Stimulated activated CD4-positive, alpha-beta T cell treated with anti-CD3 and anti-CD28 coated beads, Interleukin-4, amount 100 ng/mL, for 48 hours (primary cell): Measurements from ENCODE around the gene SPECC1L.

Experiments used
- DNase-seq, 2 donors: peaks; one replicate each; pipeline ENCODE4 v3.0.0-alpha.2; 2020; ENCODE audit warnings: low read depth in 2 of 2

SPECC1L gene

DNA sequence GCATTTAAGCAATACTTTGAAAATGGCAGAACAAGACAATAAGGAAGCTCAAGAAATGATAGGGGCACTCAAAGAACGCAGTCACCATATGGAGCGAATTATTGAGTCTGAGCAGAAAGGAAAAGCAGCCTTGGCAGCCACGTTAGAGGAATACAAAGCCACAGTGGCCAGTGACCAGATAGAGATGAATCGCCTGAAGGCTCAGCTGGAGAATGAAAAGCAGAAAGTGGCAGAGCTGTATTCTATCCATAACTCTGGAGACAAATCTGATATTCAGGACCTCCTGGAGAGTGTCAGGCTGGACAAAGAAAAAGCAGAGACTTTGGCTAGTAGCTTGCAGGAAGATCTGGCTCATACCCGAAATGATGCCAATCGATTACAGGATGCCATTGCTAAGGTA, 51.9 kb downstream of the SPECC1L start:
- no peak for DNase-seq

GRCh38 chr22:24323233-24323632, 52.6 kb downstream of the SPECC1L start:
- no peak for DNase-seq

DNA sequence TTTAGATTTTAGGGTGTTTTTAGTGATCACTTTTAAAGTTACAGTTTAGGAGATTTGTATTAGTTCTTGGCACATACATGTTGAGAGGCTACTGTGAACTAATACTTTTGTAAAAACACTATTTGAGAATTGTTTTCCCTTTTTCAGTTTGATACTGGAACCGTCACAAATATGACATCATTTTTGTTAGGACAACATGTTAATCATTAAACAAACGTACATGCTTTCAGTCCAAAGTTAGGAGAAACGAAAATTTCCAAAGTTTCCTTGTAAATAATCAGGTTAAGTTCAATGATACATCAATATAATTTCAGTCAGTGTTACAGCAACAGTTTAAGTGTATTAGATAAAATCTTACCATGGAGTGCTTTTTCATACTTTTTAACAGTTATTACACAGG, 53.1 kb downstream of the SPECC1L start:
- DNase-seq = no peak

DNA sequence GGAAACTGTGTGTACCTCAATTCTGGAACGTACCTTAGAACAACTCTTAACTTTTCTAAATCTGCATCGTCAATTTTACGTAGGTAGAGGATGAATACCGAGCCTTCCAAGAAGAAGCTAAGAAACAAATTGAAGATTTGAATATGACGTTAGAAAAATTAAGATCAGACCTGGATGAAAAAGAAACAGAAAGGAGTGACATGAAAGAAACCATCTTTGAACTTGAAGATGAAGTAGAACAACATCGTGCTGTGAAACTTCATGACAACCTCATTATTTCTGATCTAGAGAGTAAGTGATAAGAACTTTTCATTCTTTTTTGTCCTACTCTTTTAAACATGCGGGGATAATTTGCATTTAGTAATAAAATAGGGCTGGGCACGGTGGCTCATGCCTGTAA, 53.5 kb downstream of the SPECC1L start:
- no peak for DNase-seq

GRCh38 chr22:24325105-24325757, 54.6 kb downstream of the SPECC1L start:
- no peak for DNase-seq

DNA sequence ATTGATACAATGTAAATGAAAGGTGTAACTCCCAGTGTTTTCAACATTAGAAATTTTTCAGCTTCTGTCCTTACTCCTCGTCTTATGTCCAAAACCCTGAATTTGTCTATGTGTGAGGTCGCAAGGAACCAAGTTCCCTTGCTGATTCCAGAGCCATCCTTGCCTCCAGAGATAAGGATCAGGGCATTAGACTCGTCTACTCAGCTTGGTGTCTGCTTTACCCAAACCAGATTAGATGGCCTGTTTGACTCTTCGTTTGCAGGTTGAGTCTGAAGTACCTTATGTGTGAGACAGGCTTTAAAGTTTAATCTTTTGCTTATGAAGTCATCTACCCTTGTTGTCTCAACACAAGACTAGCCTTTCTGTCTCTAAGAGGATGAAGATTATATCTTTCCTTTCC, 55.6 kb downstream of the SPECC1L start:
- no peak for DNase-seq

GRCh38 chr22:24327832-24328231, 57.2 kb downstream of the SPECC1L start:
- no peak for DNase-seq

DNA sequence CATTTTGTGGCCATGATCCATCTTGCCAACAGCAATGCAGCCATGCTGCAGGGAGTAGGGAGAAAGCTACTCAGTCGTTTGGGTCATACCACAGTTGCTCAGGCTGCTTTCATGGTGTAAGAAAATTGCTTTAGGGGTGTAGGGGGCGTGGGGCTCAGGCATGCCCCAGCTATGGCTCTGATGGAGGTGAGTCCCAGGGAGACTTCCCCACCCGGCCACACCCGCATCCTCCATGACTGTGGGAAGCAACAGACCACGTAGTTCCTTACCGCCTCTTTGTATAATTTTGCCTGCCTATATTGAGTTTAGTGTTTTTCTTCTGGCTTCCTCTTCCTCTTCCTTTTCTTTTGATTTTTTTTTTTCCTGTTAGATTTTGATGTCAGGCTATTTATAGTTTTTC, 58.8 kb downstream of the SPECC1L start:
- DNase-seq = no peak

GRCh38 chr22:24330636-24331035, 60.0 kb downstream of the SPECC1L start:
- no peak for DNase-seq

DNA sequence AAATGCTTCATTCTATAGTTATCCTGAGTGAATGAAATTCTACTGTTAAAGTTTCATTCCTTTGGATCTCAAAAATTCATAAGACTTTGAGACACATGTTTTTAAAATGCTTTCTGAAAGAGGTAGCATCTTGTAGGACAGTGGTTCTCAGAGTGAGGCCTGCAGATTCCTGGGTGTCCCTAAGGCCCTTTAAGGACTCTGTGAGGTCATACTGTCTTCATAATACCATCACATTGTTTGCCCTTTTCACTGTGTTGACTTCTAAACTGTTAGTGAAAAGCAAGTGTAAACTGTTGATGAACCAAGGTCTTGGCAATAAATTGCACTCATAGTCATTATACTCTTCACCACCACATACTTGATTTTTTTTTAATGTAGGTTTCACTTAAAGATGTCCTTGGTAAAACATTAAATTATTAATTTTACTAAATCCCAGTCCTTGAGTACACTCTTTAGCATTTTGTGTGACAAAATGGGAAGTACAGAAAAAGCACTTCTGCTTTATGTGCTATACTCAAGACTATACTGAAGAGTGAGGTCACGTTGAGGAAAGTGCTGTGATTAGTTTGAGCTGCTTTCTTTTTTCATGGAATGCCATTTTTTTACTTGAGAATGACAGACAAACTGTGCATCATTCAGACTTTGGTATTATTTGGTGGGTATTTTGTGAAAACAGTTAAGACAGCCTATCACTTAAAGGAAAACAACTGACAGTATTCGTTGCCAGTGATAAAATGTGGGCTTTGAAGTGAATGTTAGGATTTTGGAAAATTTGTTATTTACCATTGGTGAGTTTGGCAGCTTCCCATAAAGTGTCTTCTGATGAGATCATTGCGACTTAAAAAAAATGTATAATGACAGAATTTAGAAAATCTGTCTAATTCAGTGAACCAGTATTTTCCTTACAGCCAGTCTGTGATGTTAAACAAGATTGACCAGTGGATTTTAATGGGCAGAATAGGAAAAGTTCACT, 61.1 kb downstream of the SPECC1L start:
- no peak for DNase-seq

- DNase-seq = no peak
Observed at GRCh38 chr22:24333301-24333700, 62.7 kb downstream of the SPECC1L start.

DNA sequence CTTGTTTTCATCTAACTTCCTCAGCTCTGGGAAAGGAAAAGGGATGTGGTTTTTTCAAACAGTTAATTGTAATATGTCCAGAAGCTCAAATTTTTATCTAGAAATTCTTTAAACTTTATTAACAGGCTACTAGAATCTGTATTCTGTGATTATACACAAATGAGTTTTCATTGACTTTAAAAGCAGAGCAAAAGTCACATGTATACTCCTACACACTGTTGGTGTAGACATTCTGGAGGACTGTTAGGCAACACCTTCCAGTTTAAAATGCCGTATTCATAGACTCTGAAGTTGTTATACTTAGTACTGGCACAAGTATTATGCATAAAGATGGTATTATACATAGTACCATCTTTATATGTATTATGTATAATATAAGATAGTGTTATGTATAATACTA, 64.9 kb downstream of the SPECC1L start:
- DNase-seq = no peak

DNA sequence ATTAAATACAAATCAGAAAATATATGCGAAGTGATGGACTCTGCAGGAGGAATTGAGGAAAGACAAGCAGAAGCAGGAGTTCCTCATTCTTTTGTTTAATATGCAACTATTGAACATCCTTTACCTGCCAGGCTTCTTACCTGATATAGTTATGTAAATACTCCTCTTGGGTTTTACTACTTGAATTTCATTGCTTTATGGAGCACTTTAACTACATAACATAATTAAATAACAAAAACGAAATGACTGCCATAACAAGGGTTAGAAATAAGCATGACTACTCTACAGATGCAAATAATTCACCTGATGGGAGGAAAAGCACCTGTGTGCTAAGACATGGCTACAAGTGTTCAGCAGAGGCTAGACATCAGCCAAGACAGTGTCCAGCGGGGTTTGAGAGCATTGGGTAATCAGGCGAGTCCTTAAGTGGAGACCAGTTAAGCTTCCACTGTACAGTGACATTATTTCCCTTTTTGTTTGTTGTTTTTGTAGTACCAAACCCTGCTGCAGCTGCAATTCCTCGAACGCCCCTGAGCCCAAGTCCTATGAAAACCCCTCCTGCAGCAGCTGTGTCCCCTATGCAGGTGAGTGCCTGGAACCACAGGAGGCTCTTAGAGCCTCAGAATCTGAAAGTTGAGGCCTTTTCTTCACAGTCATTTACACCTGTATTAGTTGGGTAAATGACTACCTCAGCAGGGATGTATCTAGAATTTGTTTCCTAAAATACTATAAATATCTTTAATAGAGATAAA, 67.4 kb downstream of the SPECC1L start:
- no peak for DNase-seq

GRCh38 chr22:24338726-24339451, 68.3 kb downstream of the SPECC1L start:
- DNase-seq = no peak

DNA sequence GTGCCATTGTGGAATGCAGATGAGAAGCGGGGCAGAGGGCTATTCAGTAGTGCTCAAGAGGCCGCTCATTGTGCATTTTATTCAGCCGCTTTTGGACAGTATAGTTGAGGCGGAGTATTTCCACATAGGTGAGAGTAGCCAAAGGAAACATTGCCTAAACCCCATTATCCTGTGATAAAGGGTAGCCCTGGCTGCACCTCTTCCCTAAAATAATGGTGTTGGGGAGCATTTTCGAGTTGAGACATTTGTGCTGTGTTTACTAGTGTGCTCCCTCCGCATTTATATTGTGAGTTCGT, 68.8 kb downstream of the SPECC1L start:
- no peak for DNase-seq

GRCh38 chr22:24341627-24342026, 71.0 kb downstream of the SPECC1L start:
- no peak for DNase-seq

- DNase-seq = no peak
Observed at GRCh38 chr22:24350627-24351026, 80.0 kb downstream of the SPECC1L start.

- no peak for DNase-seq
Observed at GRCh38 chr22:24353121-24353520, 82.5 kb downstream of the SPECC1L start.

DNA sequence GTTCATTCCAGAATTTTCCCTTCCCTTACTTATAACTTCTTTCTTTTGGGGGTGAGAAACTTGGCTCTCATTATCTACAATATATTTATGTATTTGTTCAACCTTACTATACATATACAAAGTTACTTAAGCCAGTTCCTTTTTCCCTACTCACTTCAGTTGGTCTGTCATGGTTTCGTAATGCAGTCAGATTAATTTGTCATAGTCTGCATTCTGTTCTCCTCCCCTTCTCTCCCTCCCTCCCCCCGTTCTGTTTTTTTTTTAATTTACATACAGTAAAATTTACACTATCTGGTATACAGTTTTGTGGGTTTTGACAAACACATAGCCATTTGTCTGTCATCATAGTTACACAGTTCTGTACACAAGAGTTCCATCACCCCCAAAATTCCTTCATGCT, 84.9 kb downstream of the SPECC1L start:
- no peak for DNase-seq

DNA sequence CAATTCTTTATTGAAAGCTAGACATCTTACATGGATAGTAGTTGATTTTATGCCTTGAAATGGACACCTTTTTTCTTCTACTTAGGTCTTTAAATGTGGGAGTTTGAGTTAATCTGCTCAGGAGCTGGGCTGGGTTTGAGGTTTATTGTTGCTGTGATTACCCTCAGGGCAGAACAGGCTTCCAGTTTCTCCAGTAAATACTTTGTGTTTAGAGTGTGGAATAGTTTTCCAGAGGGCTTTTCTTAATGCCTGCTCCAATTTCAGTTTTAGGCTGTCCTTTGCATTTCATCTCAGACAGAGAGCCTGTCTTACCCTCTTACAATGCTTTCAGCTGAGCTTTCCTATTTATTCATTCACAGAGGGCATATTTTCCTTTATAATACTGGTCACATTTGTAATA, 86.9 kb downstream of the SPECC1L start:
- no peak for DNase-seq

- DNase-seq = no peak
Observed at GRCh38 chr22:24358105-24358836, 87.6 kb downstream of the SPECC1L start.
